Left lung (tissue), 10 donors: ENCODE data around the gene EXOC7. TPM values are rescaled to one million over a fixed set of nuclear protein-coding genes. Genes with fewer than 3 reads are reported as not detected.

ENCODE experiments used
- ATAC-seq: fragments of 200-7000 bp; cut with Tn5 transposase; one replicate; pipeline ENCODE4 v1.9.1; 2020; ENCODE audit warnings: moderate library complexity
- DNase-seq, 4 donors: peaks; one replicate each; pipeline ENCODE4 v3.0.0-alpha.2; 2013 to 2020
- H3K27ac ChIP-seq, 2 donors: fragments of 200-600 bp; sonication (generic) in 1 of 2; one replicate each; pipeline versions ENCODE4 v1.5.0 to v1.8.0; 2020 to 2021
- H3K27me3 ChIP-seq, 2 donors: fragments of 200-600 bp; sonication (generic) in 1 of 2; one replicate each; pipeline versions ENCODE4 v1.5.0 to v1.8.0; 2020 to 2021
- H3K36me3 ChIP-seq, 2 donors: fragments of 200-600 bp; sonication (generic) in 1 of 2; one replicate each; pipeline versions ENCODE4 v1.5.0 to v1.8.0; 2020 to 2021
- H3K4me1 ChIP-seq, 2 donors: fragments of 200-600 bp; one replicate each; pipeline ENCODE4 v1.8.0; 2021
- H3K4me3 ChIP-seq, 2 donors: fragments of 200-600 bp; sonication (generic) in 1 of 2; one replicate each; pipeline versions ENCODE4 v1.5.0 to v1.8.0; 2020 to 2021; ENCODE audit warnings: mild to moderate bottlenecking in 1 of 2
- H3K9me3 ChIP-seq, 2 donors: fragments of 200-600 bp; sonication (generic) in 1 of 2; one replicate each; pipeline versions ENCODE4 v1.5.0 to v1.8.0; 2020 to 2021
- intact Hi-C, 2 donors: fragments of 100-400 bp; cut with DNase I; formaldehyde crosslinking; loops; one replicate each; pipeline versions ENCODE4 v1.11.2 to v1.14.2; 2022
- polyA plus RNA-seq, 6 donors: library from polyadenylated mRNA; unstranded; fragments of 120-200 nt; gene quantifications; one replicate each; pipeline ENCODE4 v1.2.1, GENCODE V29; 2013; ENCODE audit not compliant: insufficient read length in 6 of 6
- total RNA-seq, 2 donors: library from RNA; stranded (reverse); fragmentation: NEBNext Ultra II Directional; extraction: Animal tissue kit (Norgen Biotek cat#: 25700); gene quantifications; one replicate each; pipeline ENCODE4 v1.2.1, GENCODE V29; 2021
- TF ChIP-seq, protein P1 (sequence below), 2 donors: fragments of 200-600 bp; sonication (generic) in 1 of 2; IDR thresholded peaks; one replicate each; pipeline versions ENCODE4 v1.5.0 to v1.8.0; 2021; ENCODE audit warnings: antibody characterized with exemption in 2 of 2
- donor health status: DM: no; HTN: yes; CAD: no.
- donor health status: DM: no; HTN: no; CAD: no.

The EXOC7 gene
- total and polyA plus RNA-seq, 8 donors = 114 to 178 (median 162) TPM

- Histone ChIP-seq H3K36me3 (peaks cover 3 to 100% of the 10 kb centered on the region in 2 donors), H3K9me3 (no peaks in the 10 kb centered on the region), H3K27ac (no peak overlapping the region), H3K4me1 (no peaks in the 10 kb centered on the region), H3K27me3 (no peaks in the 10 kb centered on the region), H3K4me3 (no peak overlapping the region)
- DNase-seq = no peak
- no peak for ATAC-seq
- intact Hi-C loops = no loop called here
- TF ChIP-seq, protein P1, sequence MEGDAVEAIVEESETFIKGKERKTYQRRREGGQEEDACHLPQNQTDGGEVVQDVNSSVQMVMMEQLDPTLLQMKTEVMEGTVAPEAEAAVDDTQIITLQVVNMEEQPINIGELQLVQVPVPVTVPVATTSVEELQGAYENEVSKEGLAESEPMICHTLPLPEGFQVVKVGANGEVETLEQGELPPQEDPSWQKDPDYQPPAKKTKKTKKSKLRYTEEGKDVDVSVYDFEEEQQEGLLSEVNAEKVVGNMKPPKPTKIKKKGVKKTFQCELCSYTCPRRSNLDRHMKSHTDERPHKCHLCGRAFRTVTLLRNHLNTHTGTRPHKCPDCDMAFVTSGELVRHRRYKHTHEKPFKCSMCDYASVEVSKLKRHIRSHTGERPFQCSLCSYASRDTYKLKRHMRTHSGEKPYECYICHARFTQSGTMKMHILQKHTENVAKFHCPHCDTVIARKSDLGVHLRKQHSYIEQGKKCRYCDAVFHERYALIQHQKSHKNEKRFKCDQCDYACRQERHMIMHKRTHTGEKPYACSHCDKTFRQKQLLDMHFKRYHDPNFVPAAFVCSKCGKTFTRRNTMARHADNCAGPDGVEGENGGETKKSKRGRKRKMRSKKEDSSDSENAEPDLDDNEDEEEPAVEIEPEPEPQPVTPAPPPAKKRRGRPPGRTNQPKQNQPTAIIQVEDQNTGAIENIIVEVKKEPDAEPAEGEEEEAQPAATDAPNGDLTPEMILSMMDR (IDR thresholded peaks at IDR 0.05) = no peak
These were observed 15.3 kb downstream of the EXOC7 start for GRCh38 chr17:76088041-76088867.

DNA sequence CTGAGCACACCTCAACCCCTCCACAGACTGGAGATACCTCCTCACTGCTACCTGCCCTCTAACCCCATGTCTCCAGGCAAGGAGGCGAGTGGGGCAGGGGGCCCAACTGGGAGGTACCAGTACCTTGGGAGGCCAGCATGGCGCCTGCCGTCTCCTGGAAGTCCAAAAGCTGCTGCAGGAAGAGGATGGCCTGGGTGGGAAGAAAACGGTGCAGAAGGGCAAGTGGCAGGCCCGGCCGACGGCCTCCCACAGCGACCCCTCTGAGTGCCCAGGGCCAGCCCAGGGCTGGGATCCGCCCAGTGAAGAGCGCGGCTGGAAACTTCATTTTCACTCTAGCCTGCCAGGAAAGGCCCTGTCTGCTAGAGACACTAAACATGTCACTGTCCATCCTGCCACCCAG, 16.1 kb downstream of the EXOC7 start:
- H3K9me3 ChIP-seq = no peaks in the 10 kb centered on the region
- DNase-seq (no peak), ATAC-seq (no peak)
- TF ChIP-seq, protein P1 (IDR thresholded peaks at IDR 0.05) = no peak
- H3K36me3 ChIP-seq = peaks cover 3 to 100% of the 10 kb centered on the region in 2 donors
- no peaks in the 10 kb centered on the region for H3K4me1 ChIP-seq
- no peak overlapping the region for H3K27ac ChIP-seq
- H3K4me3 ChIP-seq = no peak overlapping the region
- intact Hi-C loops = no loop called here
- no peaks in the 10 kb centered on the region for H3K27me3 ChIP-seq

DNA sequence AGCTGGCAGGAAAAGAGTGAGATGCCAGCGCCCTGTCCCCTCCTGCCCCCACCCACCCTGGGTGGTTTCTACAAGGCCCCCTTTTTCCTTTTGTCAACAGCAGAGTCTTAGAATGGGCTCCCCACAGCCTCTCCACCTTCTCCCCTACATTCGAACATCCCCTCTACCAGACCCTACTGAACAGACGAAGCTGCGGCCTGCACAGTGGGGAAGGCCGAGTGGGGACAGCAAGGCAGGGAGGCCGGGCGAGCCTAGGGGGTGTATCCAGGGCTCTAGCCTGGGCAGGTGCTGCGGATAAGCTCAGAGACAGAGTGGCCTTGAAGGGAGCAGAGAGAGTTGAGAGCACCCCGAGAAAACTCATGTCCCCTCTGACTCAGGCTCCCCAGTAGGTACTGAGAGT, 17.2 kb downstream of the EXOC7 start:
- H3K27ac ChIP-seq = no peak overlapping the region
- ATAC-seq (no peak), DNase-seq (no peak)
- no peak overlapping the region for H3K4me3 ChIP-seq
- intact Hi-C loops = no loop called here
- H3K27me3 ChIP-seq = no peaks in the 10 kb centered on the region
- H3K9me3 ChIP-seq = no peaks in the 10 kb centered on the region
- peaks cover 3 to 99% of the 10 kb centered on the region in 2 donors for H3K36me3 ChIP-seq
- TF ChIP-seq, protein P1 (IDR thresholded peaks at IDR 0.05) = no peak
- H3K4me1 ChIP-seq = no peaks in the 10 kb centered on the region

DNA sequence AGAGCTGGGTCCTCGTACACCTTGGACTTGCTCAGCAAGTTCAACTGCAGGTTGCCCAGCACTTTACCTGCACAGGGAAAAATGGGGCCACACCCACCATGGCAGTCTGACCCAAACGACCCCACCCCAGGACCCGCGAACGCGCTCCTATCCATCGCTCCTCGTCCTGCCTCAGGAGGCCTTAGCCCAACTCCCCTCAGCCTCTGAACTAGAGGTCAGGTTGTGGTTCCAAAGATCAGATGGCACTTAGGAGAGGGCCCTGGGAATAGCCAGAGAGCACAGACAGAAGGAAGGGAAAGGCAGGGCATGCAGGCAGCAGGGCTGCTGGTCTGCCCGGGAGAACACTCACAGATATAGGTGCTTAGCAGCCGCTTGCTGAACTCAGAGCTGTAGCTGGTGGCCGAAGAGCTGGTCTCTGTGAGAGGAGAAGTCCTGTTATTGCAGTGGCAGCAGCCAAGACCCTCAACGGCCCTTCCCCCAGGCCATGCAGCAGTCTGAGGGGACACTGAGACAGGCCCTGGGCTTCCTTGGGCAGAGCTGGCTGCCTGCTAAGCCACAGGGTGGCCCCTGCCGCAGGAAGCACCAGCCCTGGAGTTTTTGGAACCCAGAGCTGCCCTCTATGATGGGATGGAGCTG, 17.7 kb downstream of the EXOC7 start:
- Histone ChIP-seq H3K4me1 (no peaks in the 10 kb centered on the region), H3K9me3 (no peaks in the 10 kb centered on the region), H3K4me3 (no peak overlapping the region), H3K27me3 (no peaks in the 10 kb centered on the region), H3K27ac (no peak overlapping the region), H3K36me3 (peaks cover 3 to 93% of the 10 kb centered on the region in 2 donors)
- ATAC-seq = no peak
- DNase-seq = no peak
- intact Hi-C loops = no loop called here
- TF ChIP-seq, protein P1 (IDR thresholded peaks at IDR 0.05) = no peak

DNA sequence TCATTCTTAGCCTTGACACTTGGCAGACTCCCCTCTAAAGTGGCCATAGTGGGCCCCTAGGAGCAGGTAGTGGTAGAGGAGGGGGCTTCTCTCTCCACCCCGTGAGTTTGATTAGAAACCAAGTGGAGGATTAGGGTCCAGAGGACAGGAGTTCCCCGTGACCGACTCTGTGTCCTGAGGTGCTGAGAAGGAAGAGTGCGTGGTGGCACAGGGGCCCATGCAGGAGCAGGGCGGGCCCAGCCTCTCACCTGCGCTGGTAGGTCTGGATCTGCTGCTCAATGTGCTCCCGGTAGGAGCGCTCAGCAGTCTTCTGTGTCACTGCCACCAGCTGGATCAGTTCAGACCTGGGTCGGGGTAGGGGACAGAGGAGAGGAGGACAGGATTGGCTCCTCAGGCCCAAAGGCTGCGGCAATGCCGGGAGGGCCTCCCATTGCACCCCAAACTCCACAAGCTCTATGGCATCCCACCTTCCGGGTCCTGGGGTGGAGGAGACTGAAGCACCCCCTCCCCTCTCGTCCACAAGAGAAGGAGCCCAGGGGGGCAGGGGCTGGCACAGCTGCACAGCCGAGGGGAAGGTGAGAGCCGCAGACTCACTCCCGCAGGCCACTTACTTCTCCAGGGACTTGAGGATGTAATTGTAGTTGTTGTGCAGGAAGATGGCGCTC, 18.4 kb downstream of the EXOC7 start:
- peaks cover 0 to 5% of the 10 kb centered on the region in 2 donors for H3K27me3 ChIP-seq

More for the DNA sequence above, 18.4 kb downstream of the EXOC7 start:
- Histone ChIP-seq H3K9me3 (no peaks in the 10 kb centered on the region), H3K4me1 (no peaks in the 10 kb centered on the region), H3K4me3 (no peak overlapping the region), H3K27ac (no peak overlapping the region), H3K36me3 (peaks cover 3 to 87% of the 10 kb centered on the region in 2 donors)
- DNase-seq (peak in 1 of 4 donors; percentile 37), ATAC-seq (no peak)
- TF ChIP-seq, protein P1 (IDR thresholded peaks at IDR 0.05) = no peak
- intact Hi-C loops = no loop called here
